ENCODE measurements around the gene SFTA2.
A peak's percentile ranks its signal among the peaks of the same experiment; 100 is the strongest.
"Not testable (repeated sequence)": the region's sequence is repeated elsewhere in the genome, so short reads cannot be mapped to it uniquely, and the experiment has no call there.

Gene SFTA2

GRCh38 chr6:30908700-30909099, 23.3 kb downstream of the SFTA2 start:
- DNase-seq: no peak

GRCh38 chr6:30907758-30908591, 24.0 kb downstream of the SFTA2 start, which contains the start of gene GTF2H4:
Gene GTF2H4 (plus strand): TSS chr6:30908207.
- DNase-seq: peak; percentile 95

- DNase-seq: not testable (repeated sequence)
Measured at GRCh38 chr6:30907290-30907757, 24.6 kb downstream of the SFTA2 start.

GRCh38 chr6:30903236-30903635, 28.7 kb downstream of the SFTA2 start:
- DNase-seq: no peak

GRCh38 chr6:30902709-30903108, 29.3 kb downstream of the SFTA2 start:
- no peak for DNase-seq

GRCh38 chr6:30902196-30902595, 29.8 kb downstream of the SFTA2 start:
- DNase-seq: not testable (repeated sequence)

- DNase-seq: no peak
Measured at GRCh38 chr6:30901436-30901835, 30.5 kb downstream of the SFTA2 start.

GRCh38 chr6:30900863-30901417, 31.0 kb downstream of the SFTA2 start:
- DNase-seq: no peak

- DNase-seq: no peak
Measured at GRCh38 chr6:30898750-30899360, 33.1 kb downstream of the SFTA2 start.

- DNase-seq: no peak
Measured at GRCh38 chr6:30897882-30898281, 34.1 kb downstream of the SFTA2 start.

GRCh38 chr6:30896541-30896940, 35.4 kb downstream of the SFTA2 start:
- DNase-seq: no peak

- DNase-seq: no peak
Measured at GRCh38 chr6:30895343-30895742, 36.6 kb downstream of the SFTA2 start.

GRCh38 chr6:30894935-30895334, 37.0 kb downstream of the SFTA2 start:
- DNase-seq: no peak

- DNase-seq: no peak
Measured at GRCh38 chr6:30894381-30894780, 37.6 kb downstream of the SFTA2 start.

- DNase-seq: no peak
Measured at GRCh38 chr6:30893666-30894065, 38.3 kb downstream of the SFTA2 start.

- DNase-seq: no peak
Measured at GRCh38 chr6:30893001-30893591, 38.9 kb downstream of the SFTA2 start.

- DNase-seq: no peak
Measured at GRCh38 chr6:30891816-30892538, 40.0 kb downstream of the SFTA2 start.

- DNase-seq: no peak
Measured at GRCh38 chr6:30891450-30891723, 40.6 kb downstream of the SFTA2 start.

- DNase-seq: no peak
Measured at GRCh38 chr6:30890646-30891449, 41.1 kb downstream of the SFTA2 start.

- DNase-seq: no peak
Measured at GRCh38 chr6:30889921-30890645, 41.9 kb downstream of the SFTA2 start.

- DNase-seq: no peak
Measured at GRCh38 chr6:30889496-30889885, 42.5 kb downstream of the SFTA2 start.

Measured in GDM1 (cell line).